Panc1 (cell line): ENCODE results near the gene TBC1D21. TPM values are rescaled to one million over a fixed set of nuclear protein-coding genes. Genes with fewer than 3 reads are reported as not detected.
A peak's percentile ranks its signal among the peaks of the same experiment; 100 is the strongest.

Source experiments
- ATAC-seq: fragments of 200-7000 bp; cut with Tn5 transposase; 2 replicates; pipeline ENCODE4 v1.9.1; 2020; ENCODE audit warnings: mild to moderate bottlenecking, moderate library complexity
- BruUV-seq: library from RNA; stranded (reverse); fragments of 400-500 nt; replicated peaks from 2 replicates; lab custom pipeline; 2021; lab: Mats Ljungman, UMichigan
- CTCF ChIA-PET: fragments of 300-600 bp; sonication (Branson Sonifier 250); formaldehyde crosslinking; loops from one replicate; lab custom pipeline; 2022; ENCODE audit warnings: antibody characterized with exemption; lab: Charles Lee
- POLR2A ChIA-PET: fragments of 300-600 bp; sonication (Branson Sonifier 250); formaldehyde crosslinking; loops from one replicate; lab custom pipeline; 2022; ENCODE audit warnings: antibody characterized with exemption; lab: Charles Lee
- DNase-seq: peaks from one replicate; pipeline ENCODE4 v3.0.0-alpha.2; 2010; ENCODE audit warnings: low read depth, low spot score
- H3K27ac ChIP-seq: 2 replicates; pipeline ENCODE4 v1.5.1; 2011; ENCODE audit warnings: mild to moderate bottlenecking, low read length, inconsistent platforms
- H3K27me3 ChIP-seq: fragments of 200-500 bp; sonication (Bioruptor generic); 2 replicates; pipeline ENCODE4 v1.6.0; 2014; ENCODE audit warnings: low read length, inconsistent platforms; ENCODE audit not compliant: control insufficient read depth, insufficient read depth
- H3K36me3 ChIP-seq: fragments of 200-500 bp; sonication (Bioruptor generic); 2 replicates; pipeline ENCODE4 v1.5.1; 2014; ENCODE audit warnings: inconsistent platforms, mild to moderate bottlenecking, low read length, moderate library complexity; ENCODE audit not compliant: control insufficient read depth, insufficient read depth
- H3K4me1 ChIP-seq: 2 replicates; pipeline ENCODE4 v1.5.1; 2011; ENCODE audit warnings: inconsistent platforms, mild to moderate bottlenecking, low read length, moderate library complexity; ENCODE audit not compliant: control insufficient read depth, insufficient read depth
- H3K4me3 ChIP-seq, 2 experiments: 2 replicates each; pipeline ENCODE4 v1.5.1; 2011 to 2012; ENCODE audit warnings: low read depth in 2 of 2, low read length in 2 of 2, mild to moderate bottlenecking in 2 of 2, inconsistent platforms in 1 of 2, moderate library complexity in 1 of 2
- H3K9me3 ChIP-seq: fragments of 200-500 bp; sonication (Bioruptor generic); 2 replicates; pipeline ENCODE4 v1.5.1; 2014; ENCODE audit warnings: low read depth, mild to moderate bottlenecking, inconsistent platforms, low read length, moderate library complexity; ENCODE audit not compliant: control insufficient read depth, insufficient read depth
- POLR2AphosphoS5 ChIP-seq: IDR thresholded peaks from 2 replicates; pipeline ENCODE4 v1.6.1; 2012; ENCODE audit warnings: mild to moderate bottlenecking, low read depth, low read length, moderate library complexity
- SIN3A ChIP-seq: IDR thresholded peaks from 2 replicates; pipeline ENCODE4 v1.6.1; 2012; ENCODE audit warnings: low read depth, mild to moderate bottlenecking, low read length, moderate library complexity, borderline replicate concordance; ENCODE audit not compliant: insufficient read depth
- TCF7L2 ChIP-seq: IDR thresholded peaks from 2 replicates; pipeline ENCODE4 v1.6.1; 2011; ENCODE audit warnings: mild to moderate bottlenecking, low read depth, low read length, inconsistent platforms
- in situ Hi-C: cut with HindIII; loops from 2 replicates; pipeline ENCODE4 v1.10.0; 2016; ENCODE audit warnings: low sequenced_read_pairs, low pct_unique_long_range_greater_than_20kb
- intact Hi-C: fragments of 100-400 bp; cut with micrococcal nuclease; formaldehyde crosslinking; loops from one replicate; pipeline ENCODE4 v1.10.0; 2022; ENCODE audit not compliant: unreplicated experiment
- total RNA-seq: library from RNA; stranded (reverse); gene quantifications from one replicate; pipeline ENCODE4 v1.2.1, GENCODE V29; 2021; ENCODE audit not compliant: unreplicated experiment
- TF ChIP-seq, protein P1 (sequence below), 2 experiments: IDR thresholded peaks; 2 replicates each; pipeline ENCODE4 v1.6.1; 2011 to 2012; ENCODE audit warnings: low read depth in 2 of 2, control low read depth in 1 of 2, low read length in 1 of 2, mild to moderate bottlenecking in 1 of 2, moderate library complexity in 1 of 2; ENCODE audit not compliant: insufficient read depth in 1 of 2
- TF ChIP-seq, protein P2 (sequence below): fragments of 450-650 bp; IDR thresholded peaks from 2 replicates; pipeline ENCODE4 v1.5.1; 2017; ENCODE audit warnings: mild to moderate bottlenecking

TBC1D21 gene
- total RNA-seq, 1 experiment from 2014 or later: not detected

DNA sequence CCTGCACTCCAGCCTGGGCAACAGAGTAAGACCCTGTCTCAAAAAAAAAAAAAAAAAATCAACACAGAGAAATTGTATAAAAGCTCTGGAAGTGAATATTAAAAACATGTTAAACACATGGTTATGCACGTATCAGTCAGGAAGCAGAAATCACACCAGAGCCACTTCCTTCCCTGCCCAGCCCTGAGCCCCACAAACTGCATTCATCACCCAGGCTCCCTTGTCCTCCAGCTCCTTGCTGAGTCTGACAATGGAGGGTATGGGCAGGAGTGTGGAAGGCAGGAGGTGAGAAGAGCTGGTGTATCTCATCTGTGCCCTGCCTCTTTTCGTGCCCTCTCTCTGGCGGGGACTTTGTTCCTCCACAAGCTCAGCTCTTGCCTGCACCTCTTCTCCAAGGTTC, 40.8 kb downstream of the TBC1D21 start:
- in situ Hi-C loops: no loop called here
- CTCF ChIA-PET: interaction anchor here (0.7 kb wide), 1 partner anchor 53 kb away, joined by 3 read pairs; no protein-coding TSS in a partner anchor
- Histone ChIP-seq H3K4me3 (no peak overlapping the region), H3K9me3 (no peaks in the 10 kb centered on the region), H3K27me3 (no peaks in the 10 kb centered on the region), H3K27ac (no peak overlapping the region), H3K36me3 (no peaks in the 10 kb centered on the region), H3K4me1 (no peaks in the 10 kb centered on the region)
- TF ChIP-seq TCF7L2: no peak
- POLR2A ChIA-PET: interaction anchor here (0.6 kb wide), 1 partner anchor 8 kb away, joined by 3 read pairs; no protein-coding TSS in a partner anchor
- intact Hi-C loops: no loop called here
- DNase-seq (no peak), ATAC-seq (peak; percentile 42; the same call in 1 of the 2 replicates)
- no TSS peak for BruUV-seq

DNA sequence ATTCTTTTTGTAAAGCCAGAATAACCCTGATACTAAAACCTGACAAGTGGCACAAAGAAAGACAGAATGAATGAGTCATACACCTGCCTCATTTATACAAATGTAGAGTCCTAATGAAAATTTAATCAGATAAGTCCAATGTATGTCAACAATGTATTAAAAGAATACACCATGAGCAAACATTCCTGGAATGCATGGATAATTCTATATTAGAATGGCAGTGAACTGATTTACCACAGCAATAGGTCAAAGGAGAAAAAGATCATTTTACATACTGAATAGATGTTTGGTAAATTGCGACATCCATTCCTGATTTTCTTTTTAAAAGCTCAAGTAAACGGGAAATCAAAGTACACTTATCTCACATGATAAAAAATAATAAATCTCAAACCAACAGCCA, 41.7 kb downstream of the TBC1D21 start:
- no peak for DNase-seq
- H3K4me3 ChIP-seq: no peak overlapping the region
- ATAC-seq: no peak
- H3K27me3 ChIP-seq: no peaks in the 10 kb centered on the region
- ChIA-PET CTCF (interaction anchor here (0.7 kb wide), 1 partner anchor 210 kb away, joined by 3 read pairs; no protein-coding TSS in a partner anchor), POLR2A (no interaction called here)
- H3K9me3 ChIP-seq: no peaks in the 10 kb centered on the region
- intact Hi-C loops: no loop called here
- H3K36me3 ChIP-seq: no peaks in the 10 kb centered on the region
- no peaks in the 10 kb centered on the region for H3K4me1 ChIP-seq
- in situ Hi-C loops: no loop called here
- no peak overlapping the region for H3K27ac ChIP-seq
- TF ChIP-seq SIN3A (no peak), TCF7L2 (no peak), POLR2AphosphoS5 (no peak)
- TF ChIP-seq, protein P1, sequence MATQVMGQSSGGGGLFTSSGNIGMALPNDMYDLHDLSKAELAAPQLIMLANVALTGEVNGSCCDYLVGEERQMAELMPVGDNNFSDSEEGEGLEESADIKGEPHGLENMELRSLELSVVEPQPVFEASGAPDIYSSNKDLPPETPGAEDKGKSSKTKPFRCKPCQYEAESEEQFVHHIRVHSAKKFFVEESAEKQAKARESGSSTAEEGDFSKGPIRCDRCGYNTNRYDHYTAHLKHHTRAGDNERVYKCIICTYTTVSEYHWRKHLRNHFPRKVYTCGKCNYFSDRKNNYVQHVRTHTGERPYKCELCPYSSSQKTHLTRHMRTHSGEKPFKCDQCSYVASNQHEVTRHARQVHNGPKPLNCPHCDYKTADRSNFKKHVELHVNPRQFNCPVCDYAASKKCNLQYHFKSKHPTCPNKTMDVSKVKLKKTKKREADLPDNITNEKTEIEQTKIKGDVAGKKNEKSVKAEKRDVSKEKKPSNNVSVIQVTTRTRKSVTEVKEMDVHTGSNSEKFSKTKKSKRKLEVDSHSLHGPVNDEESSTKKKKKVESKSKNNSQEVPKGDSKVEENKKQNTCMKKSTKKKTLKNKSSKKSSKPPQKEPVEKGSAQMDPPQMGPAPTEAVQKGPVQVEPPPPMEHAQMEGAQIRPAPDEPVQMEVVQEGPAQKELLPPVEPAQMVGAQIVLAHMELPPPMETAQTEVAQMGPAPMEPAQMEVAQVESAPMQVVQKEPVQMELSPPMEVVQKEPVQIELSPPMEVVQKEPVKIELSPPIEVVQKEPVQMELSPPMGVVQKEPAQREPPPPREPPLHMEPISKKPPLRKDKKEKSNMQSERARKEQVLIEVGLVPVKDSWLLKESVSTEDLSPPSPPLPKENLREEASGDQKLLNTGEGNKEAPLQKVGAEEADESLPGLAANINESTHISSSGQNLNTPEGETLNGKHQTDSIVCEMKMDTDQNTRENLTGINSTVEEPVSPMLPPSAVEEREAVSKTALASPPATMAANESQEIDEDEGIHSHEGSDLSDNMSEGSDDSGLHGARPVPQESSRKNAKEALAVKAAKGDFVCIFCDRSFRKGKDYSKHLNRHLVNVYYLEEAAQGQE (IDR thresholded peaks at IDR 0.05; ENCODE audit: insufficient read depth in 1 of 2, low read depth in 2 of 2, low read length in 1 of 2): no peak
- TF ChIP-seq, protein P2, sequence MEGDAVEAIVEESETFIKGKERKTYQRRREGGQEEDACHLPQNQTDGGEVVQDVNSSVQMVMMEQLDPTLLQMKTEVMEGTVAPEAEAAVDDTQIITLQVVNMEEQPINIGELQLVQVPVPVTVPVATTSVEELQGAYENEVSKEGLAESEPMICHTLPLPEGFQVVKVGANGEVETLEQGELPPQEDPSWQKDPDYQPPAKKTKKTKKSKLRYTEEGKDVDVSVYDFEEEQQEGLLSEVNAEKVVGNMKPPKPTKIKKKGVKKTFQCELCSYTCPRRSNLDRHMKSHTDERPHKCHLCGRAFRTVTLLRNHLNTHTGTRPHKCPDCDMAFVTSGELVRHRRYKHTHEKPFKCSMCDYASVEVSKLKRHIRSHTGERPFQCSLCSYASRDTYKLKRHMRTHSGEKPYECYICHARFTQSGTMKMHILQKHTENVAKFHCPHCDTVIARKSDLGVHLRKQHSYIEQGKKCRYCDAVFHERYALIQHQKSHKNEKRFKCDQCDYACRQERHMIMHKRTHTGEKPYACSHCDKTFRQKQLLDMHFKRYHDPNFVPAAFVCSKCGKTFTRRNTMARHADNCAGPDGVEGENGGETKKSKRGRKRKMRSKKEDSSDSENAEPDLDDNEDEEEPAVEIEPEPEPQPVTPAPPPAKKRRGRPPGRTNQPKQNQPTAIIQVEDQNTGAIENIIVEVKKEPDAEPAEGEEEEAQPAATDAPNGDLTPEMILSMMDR: no peak
- no TSS peak for BruUV-seq

DNA sequence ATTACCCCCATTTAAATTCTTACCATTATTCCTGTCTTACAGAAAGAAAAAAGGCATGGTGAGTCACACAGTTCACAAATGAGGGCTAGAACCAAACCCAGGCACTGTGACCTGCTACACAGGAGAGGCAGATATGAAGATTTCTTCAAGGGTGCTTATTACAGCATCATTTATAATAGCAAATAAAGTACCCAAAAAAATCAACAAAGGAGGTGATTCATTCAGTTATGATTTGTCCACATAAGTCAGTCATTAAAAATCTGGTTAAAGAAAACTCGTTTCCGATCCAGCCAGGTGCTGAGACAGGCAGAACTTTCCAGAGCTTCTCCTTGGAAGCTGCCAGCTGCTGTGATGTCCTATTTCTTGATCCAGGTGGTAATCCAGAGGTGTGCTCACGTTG, 45.4 kb downstream of the TBC1D21 start:
- Histone ChIP-seq H3K9me3 (no peaks in the 10 kb centered on the region), H3K27me3 (no peaks in the 10 kb centered on the region), H3K27ac (no peak overlapping the region), H3K4me1 (peaks cover 6% of the 10 kb centered on the region), H3K4me3 (no peak overlapping the region), H3K36me3 (no peaks in the 10 kb centered on the region)
- POLR2A ChIA-PET: no interaction called here
- in situ Hi-C loops: no loop called here
- no peak for ATAC-seq
- DNase-seq: no peak
- no peak for TF ChIP-seq TCF7L2
- no peak for TF ChIP-seq SIN3A
- TF ChIP-seq, protein P2: no peak
- TF ChIP-seq, protein P1 (IDR thresholded peaks at IDR 0.05; ENCODE audit: insufficient read depth in 1 of 2, low read depth in 2 of 2, low read length in 1 of 2): no peak
- TF ChIP-seq POLR2AphosphoS5: no peak
- CTCF ChIA-PET: no interaction called here
- no TSS peak for BruUV-seq
- intact Hi-C loops: no loop called here
